ENCODE data around the gene JAKMIP2.

Gene JAKMIP2

DNA sequence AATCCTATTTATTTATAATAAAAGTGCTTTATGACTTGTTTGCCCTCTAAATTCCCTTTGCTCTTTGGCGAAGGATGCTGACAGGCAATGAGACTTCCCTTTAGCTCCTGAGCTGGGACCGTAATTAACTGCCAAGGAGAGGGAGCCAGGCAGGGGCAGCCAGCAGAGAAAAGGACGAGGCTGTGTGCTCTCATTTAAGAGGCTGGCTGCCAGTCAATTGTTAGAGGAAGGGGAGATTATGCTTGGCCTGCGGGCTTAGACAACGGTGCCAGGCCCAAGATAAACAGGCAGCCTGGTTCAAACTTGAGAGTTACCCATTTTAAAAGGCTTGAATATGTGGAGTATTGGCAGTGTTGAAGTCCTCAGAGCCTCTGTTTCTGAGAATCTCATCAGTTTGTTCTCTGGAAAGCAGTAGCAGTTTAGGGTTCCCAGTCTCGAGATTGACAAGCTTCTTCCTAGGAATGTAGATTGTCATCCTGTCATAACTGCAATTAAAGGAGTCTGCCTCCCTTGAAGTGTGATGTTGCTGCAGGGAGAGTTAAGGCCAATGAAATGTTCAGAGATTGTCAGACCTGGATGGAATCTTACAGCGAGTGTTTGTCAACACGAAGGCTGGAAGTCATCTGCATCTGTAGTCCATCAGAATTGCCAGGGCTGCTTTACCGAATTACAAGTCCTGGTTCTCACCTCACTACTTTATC is 113.2 kb downstream of the JAKMIP2 start:
- Histone ChIP-seq H3K4me3 (ENCODE audit: low read depth in 1 of 2, low read length in 1 of 2) (no peak overlapping the region), H3K27me3 (no peaks in the 10 kb centered on the region), H3K27ac (no peak overlapping the region), H3K36me3 (no peaks in the 10 kb centered on the region), H3K9me3 (no peaks in the 10 kb centered on the region), H3K4me1 (ENCODE audit: control insufficient read depth in 1 of 2, insufficient read depth in 1 of 2, low read depth in 1 of 2, low read length in 1 of 2) (no peaks in the 10 kb centered on the region)
- TF ChIP-seq, protein P1, sequence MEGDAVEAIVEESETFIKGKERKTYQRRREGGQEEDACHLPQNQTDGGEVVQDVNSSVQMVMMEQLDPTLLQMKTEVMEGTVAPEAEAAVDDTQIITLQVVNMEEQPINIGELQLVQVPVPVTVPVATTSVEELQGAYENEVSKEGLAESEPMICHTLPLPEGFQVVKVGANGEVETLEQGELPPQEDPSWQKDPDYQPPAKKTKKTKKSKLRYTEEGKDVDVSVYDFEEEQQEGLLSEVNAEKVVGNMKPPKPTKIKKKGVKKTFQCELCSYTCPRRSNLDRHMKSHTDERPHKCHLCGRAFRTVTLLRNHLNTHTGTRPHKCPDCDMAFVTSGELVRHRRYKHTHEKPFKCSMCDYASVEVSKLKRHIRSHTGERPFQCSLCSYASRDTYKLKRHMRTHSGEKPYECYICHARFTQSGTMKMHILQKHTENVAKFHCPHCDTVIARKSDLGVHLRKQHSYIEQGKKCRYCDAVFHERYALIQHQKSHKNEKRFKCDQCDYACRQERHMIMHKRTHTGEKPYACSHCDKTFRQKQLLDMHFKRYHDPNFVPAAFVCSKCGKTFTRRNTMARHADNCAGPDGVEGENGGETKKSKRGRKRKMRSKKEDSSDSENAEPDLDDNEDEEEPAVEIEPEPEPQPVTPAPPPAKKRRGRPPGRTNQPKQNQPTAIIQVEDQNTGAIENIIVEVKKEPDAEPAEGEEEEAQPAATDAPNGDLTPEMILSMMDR (IDR thresholded peaks at IDR 0.05) = no peak

DNA sequence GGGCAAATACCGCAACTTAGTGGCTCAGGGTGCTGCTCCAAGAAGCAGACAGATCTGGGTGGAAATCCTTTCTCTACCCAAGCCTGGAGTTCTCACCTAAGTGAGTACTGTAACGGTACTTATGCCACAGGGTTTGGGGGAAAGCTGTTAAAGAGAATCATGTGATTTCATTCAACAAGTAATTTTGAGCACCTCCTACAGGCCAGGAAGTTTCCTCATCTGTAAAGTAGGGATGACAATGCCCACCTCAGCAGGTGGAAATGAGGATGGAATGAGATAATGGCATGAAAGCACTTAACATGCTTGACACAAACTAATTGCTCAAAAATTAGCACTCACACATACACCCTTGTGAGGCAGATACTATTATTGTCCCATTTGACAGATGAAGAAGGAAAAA is 114.1 kb downstream of the JAKMIP2 start:
- H3K27me3 ChIP-seq = no peaks in the 10 kb centered on the region
- no peak overlapping the region for H3K27ac ChIP-seq
- no peaks in the 10 kb centered on the region for H3K4me1 ChIP-seq (ENCODE audit: control insufficient read depth in 1 of 2, insufficient read depth in 1 of 2, low read depth in 1 of 2, low read length in 1 of 2)
- H3K36me3 ChIP-seq = no peaks in the 10 kb centered on the region
- no peak overlapping the region for H3K4me3 ChIP-seq (ENCODE audit: low read depth in 1 of 2, low read length in 1 of 2)
- no peaks in the 10 kb centered on the region for H3K9me3 ChIP-seq
- TF ChIP-seq, protein P1 (IDR thresholded peaks at IDR 0.05) = no peak

- Histone ChIP-seq H3K27me3 (no peaks in the 10 kb centered on the region), H3K4me1 (ENCODE audit: control insufficient read depth in 1 of 2, insufficient read depth in 1 of 2, low read depth in 1 of 2, low read length in 1 of 2) (no peaks in the 10 kb centered on the region), H3K36me3 (no peaks in the 10 kb centered on the region), H3K27ac (no peak overlapping the region), H3K9me3 (no peaks in the 10 kb centered on the region), H3K4me3 (ENCODE audit: low read depth in 1 of 2, low read length in 1 of 2) (no peak overlapping the region)
- TF ChIP-seq, protein P1 (IDR thresholded peaks at IDR 0.05) = no peak
Observed at GRCh38 chr5:147667363-147667762, 115.2 kb downstream of the JAKMIP2 start.

DNA sequence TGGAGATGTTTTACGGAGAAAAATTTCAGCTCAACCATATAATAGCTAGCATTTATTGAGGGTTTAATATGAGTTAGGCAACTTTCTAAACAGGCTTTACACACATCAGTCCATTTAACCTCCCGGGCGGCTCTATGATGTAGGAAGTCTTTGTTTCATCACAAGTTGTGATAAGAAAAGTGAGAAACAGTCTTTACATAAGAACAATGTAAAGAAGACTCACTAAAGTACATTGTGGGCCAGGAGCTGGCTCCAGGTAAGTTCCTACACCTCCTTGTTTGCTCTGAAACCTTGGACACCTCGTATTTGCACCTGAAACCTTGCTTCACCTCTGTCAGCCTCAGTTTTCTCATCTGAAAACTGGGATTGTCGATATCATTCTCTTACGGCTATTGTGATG is 116.1 kb downstream of the JAKMIP2 start:
- Histone ChIP-seq H3K27ac (no peak overlapping the region), H3K4me3 (ENCODE audit: low read depth in 1 of 2, low read length in 1 of 2) (no peak overlapping the region), H3K4me1 (ENCODE audit: control insufficient read depth in 1 of 2, insufficient read depth in 1 of 2, low read depth in 1 of 2, low read length in 1 of 2) (no peaks in the 10 kb centered on the region), H3K27me3 (no peaks in the 10 kb centered on the region), H3K36me3 (no peaks in the 10 kb centered on the region), H3K9me3 (no peaks in the 10 kb centered on the region)
- TF ChIP-seq, protein P1 (IDR thresholded peaks at IDR 0.05) = no peak

DNA sequence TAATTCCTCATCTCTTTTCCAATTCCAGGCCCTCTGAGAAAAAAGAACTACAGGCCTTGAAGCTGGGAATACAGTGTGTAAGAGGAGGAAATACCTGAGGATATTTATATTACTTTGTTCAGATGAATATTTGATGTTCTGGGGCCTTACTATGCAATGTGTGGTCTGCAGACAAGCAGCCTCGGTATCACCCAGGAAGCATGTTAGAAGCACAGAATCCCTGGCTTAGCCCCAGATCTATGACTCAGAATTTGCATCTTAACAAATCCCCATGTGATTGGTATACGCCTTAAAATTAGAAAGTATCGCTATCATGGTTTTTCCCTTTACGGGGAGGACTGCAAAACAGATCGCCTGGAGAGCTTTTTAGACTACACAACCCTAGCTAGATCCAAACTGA is 121.0 kb downstream of the JAKMIP2 start:
- H3K27ac ChIP-seq = no peak overlapping the region
- no peaks in the 10 kb centered on the region for H3K4me1 ChIP-seq (ENCODE audit: control insufficient read depth in 1 of 2, insufficient read depth in 1 of 2, low read depth in 1 of 2, low read length in 1 of 2)
- TF ChIP-seq, protein P1 (IDR thresholded peaks at IDR 0.05) = no peak
- H3K9me3 ChIP-seq = no peaks in the 10 kb centered on the region
- no peaks in the 10 kb centered on the region for H3K36me3 ChIP-seq
- no peak overlapping the region for H3K4me3 ChIP-seq (ENCODE audit: low read depth in 1 of 2, low read length in 1 of 2)
- H3K27me3 ChIP-seq = no peaks in the 10 kb centered on the region

Measured in neutrophil (primary cell).